HepG2 (cell line): Measurements from ENCODE around the gene IPO13. TPM values are rescaled to one million over a fixed set of nuclear protein-coding genes. Genes with fewer than 3 reads are reported as not detected.

Experiments
- AKAP8 ChIP-seq: sonication (generic); formaldehyde crosslinking; IDR thresholded peaks from 2 replicates; pipeline ENCODE4 v1.5.1; 2020; ENCODE audit warnings: mild to moderate bottlenecking, missing genetic modification reagents
- ARID2 ChIP-seq: sonication (generic); formaldehyde crosslinking; IDR thresholded peaks from 2 replicates; pipeline ENCODE4 v1.8.1; 2022; ENCODE audit warnings: mild to moderate bottlenecking, missing genetic modification reagents, borderline replicate concordance
- ASH2L ChIP-seq: fragments of 300-600, 200-600 bp; sonication (generic); IDR thresholded peaks from 2 replicates; pipeline ENCODE4 v1.7.0; 2017; ENCODE audit warnings: low read depth, mild to moderate bottlenecking, moderate library complexity, mixed read lengths, low read length; ENCODE audit not compliant: insufficient read length
- ATF7-NPFF ChIP-seq: sonication (generic); formaldehyde crosslinking; IDR thresholded peaks from 2 replicates; pipeline ENCODE4 v1.8.1; 2023; ENCODE audit warnings: mild to moderate bottlenecking, low read depth, missing genetic modification reagents, moderate library complexity
- CEBPG ChIP-seq: IDR thresholded peaks from 2 replicates; pipeline ENCODE4 v1.6.1; 2016
- CHD4 ChIP-seq: fragments of 200-600 bp; sonication (generic); IDR thresholded peaks from 2 replicates; pipeline ENCODE4 v1.7.0; 2017; ENCODE audit warnings: mild to moderate bottlenecking, low read length, borderline replicate concordance
- EHMT2 ChIP-seq: fragments of 200-600 bp; sonication (generic); IDR thresholded peaks from 2 replicates; pipeline ENCODE4 v1.7.0; 2017; ENCODE audit warnings: antibody characterized with exemption, low read depth, low read length, borderline replicate concordance
- GLI4 ChIP-seq: sonication (generic); formaldehyde crosslinking; IDR thresholded peaks from 2 replicates; pipeline ENCODE4 v1.5.1; 2020; ENCODE audit warnings: missing genetic modification reagents, mild to moderate bottlenecking, moderate library complexity, borderline replicate concordance
- KLF15 ChIP-seq: sonication (generic); formaldehyde crosslinking; IDR thresholded peaks from 2 replicates; pipeline ENCODE4 v1.8.1; 2023; ENCODE audit warnings: borderline replicate concordance, mild to moderate bottlenecking, inconsistent platforms, missing genetic modification reagents, mixed read lengths
- NR0B2 ChIP-seq: sonication (generic); formaldehyde crosslinking; IDR thresholded peaks from 2 replicates; pipeline ENCODE4 v1.4.0; 2020; ENCODE audit warnings: mild to moderate bottlenecking, missing genetic modification reagents
- NR1H2 ChIP-seq: sonication (generic); formaldehyde crosslinking; IDR thresholded peaks from 2 replicates; pipeline ENCODE4 v1.8.1; 2022; ENCODE audit warnings: low read depth, missing genetic modification reagents, borderline replicate concordance
- PATZ1 ChIP-seq: sonication (generic); formaldehyde crosslinking; IDR thresholded peaks from 2 replicates; pipeline ENCODE4 v1.4.0; 2020; ENCODE audit warnings: missing genetic modification reagents
- PHF5A ChIP-seq: IDR thresholded peaks from one replicate; pipeline ENCODE4 v1.6.1; 2018; ENCODE audit warnings: low read depth, missing genetic modification reagents; ENCODE audit not compliant: unreplicated experiment
- RFXAP ChIP-seq: sonication (generic); formaldehyde crosslinking; IDR thresholded peaks from 2 replicates; pipeline ENCODE4 v1.4.0; 2020; ENCODE audit warnings: missing genetic modification reagents, borderline replicate concordance
- SPEN ChIP-seq: sonication (generic); formaldehyde crosslinking; IDR thresholded peaks from 2 replicates; pipeline ENCODE4 v1.5.1; 2020; ENCODE audit warnings: low read depth, mild to moderate bottlenecking, missing genetic modification reagents
- ZNF232 ChIP-seq: sonication (generic); formaldehyde crosslinking; IDR thresholded peaks from 2 replicates; pipeline ENCODE4 v1.4.0; 2020; ENCODE audit warnings: missing genetic modification reagents, borderline replicate concordance
- ZNF432 ChIP-seq: sonication (generic); formaldehyde crosslinking; IDR thresholded peaks from 2 replicates; pipeline ENCODE4 v1.5.0; 2020; ENCODE audit warnings: missing genetic modification reagents, mild to moderate bottlenecking, borderline replicate concordance
- ZNF574 ChIP-seq: sonication (generic); formaldehyde crosslinking; IDR thresholded peaks from 2 replicates; pipeline ENCODE4 v1.4.0; 2020; ENCODE audit warnings: missing genetic modification reagents
- ZNF639 ChIP-seq: conservative IDR thresholded peaks from 2 replicates; pipeline ENCODE4 v1.6.1; 2018; ENCODE audit warnings: missing genetic modification reagents
- ZNF737 ChIP-seq: sonication (generic); formaldehyde crosslinking; IDR thresholded peaks from 2 replicates; pipeline ENCODE4 v1.5.0; 2020; ENCODE audit warnings: missing genetic modification reagents, mild to moderate bottlenecking, borderline replicate concordance
- ZNF740 ChIP-seq: sonication (generic); formaldehyde crosslinking; IDR thresholded peaks from 2 replicates; pipeline ENCODE4 v1.4.0; 2020; ENCODE audit warnings: missing genetic modification reagents
- ZSCAN25 ChIP-seq: sonication (generic); formaldehyde crosslinking; IDR thresholded peaks from 2 replicates; pipeline ENCODE4 v1.8.0; 2022; ENCODE audit warnings: mild to moderate bottlenecking, missing genetic modification reagents
- polyA plus RNA-seq, 8 experiments: library from polyadenylated mRNA; depleted of rRNA in 3 of 8; stranded (reverse) in 7 of 8; unstranded in 1 of 8; fragments of >200 nt; fragmentation: Illumina TruSeq in 4 of 8; extraction: Trizol in 4 of 8; gene quantifications; 2 replicates each; pipeline versions ENCODE4 v1.2.1 to v1.2.3, GENCODE V29; 2011 to 2016; ENCODE audit warnings: low read depth in 4 of 8, missing spikeins in 1 of 8, mixed read lengths in 1 of 8; ENCODE audit not compliant: insufficient read depth in 1 of 8
- total RNA-seq, 5 experiments: library from RNA; depleted of rRNA; stranded (reverse); fragments of >200 nt; fragmentation: Illumina TruSeq; extraction: Trizol; gene quantifications; 2 replicates each; pipeline ENCODE4 v1.2.3, GENCODE V29; 2016; ENCODE audit warnings: low read depth in 1 of 5

The IPO13 gene
- total and polyA plus RNA-seq, 2 of the 13 experiments (the other 11 are each of a cell fraction or from before 2014, with no cell fraction given) = 12.9 to 15.6 TPM

GRCh38 chr1:43978551-43979260 lies 32.0 kb downstream of the IPO13 start, which contains the start of gene B4GALT2 (continued):
- no peak for TF ChIP-seq CHD4
- TF ChIP-seq ZNF639 (CRISPR knock-in tag) = no peak
- TF ChIP-seq NR1H2 (CRISPR knock-in tag) = 0 out of 2 replicates have a peak, but pooled peaks have one; percentile 14
- TF ChIP-seq PATZ1 (CRISPR knock-in tag) = no peak
- TF ChIP-seq ATF7-NPFF = no peak
- TF ChIP-seq ZNF574 = no peak
- peak; percentile 52; the same call in 1 of the 2 replicates for TF ChIP-seq RFXAP
- peak; percentile 36; the same call in 1 of the 2 replicates for TF ChIP-seq ZNF232 (CRISPR knock-in tag)
- TF ChIP-seq NR0B2 (CRISPR knock-in tag) = no peak
- TF ChIP-seq SPEN (CRISPR knock-in tag) = peak; percentile 42
- no peak for TF ChIP-seq ZNF432 (CRISPR knock-in tag)
- TF ChIP-seq ZNF740 (CRISPR knock-in tag) = no peak
- no peak for TF ChIP-seq PHF5A (CRISPR knock-in tag)
- TF ChIP-seq EHMT2 = no peak
- TF ChIP-seq GLI4 = no peak
- peak; percentile 37 for TF ChIP-seq ASH2L
- TF ChIP-seq ARID2 (CRISPR knock-in tag) = no peak
- peak; percentile 88 for TF ChIP-seq AKAP8
- no peak for TF ChIP-seq ZNF737 (CRISPR knock-in tag)
- no peak for TF ChIP-seq KLF15 (CRISPR knock-in tag)
- 0 out of 2 replicates have a peak, but pooled peaks have one; percentile 3 for TF ChIP-seq ZSCAN25
- TF ChIP-seq CEBPG = no peak
